Mesenchymal stem cell (in vitro differentiated cells and primary cell): ENCODE data around the gene PCIF1.
A peak's percentile ranks its signal among the peaks of the same experiment; 100 is the strongest.

Experiments
- DNase-seq: peaks from one replicate; pipeline ENCODE4 v3.0.0-alpha.2; 2013
- H2AFZ ChIP-seq: one replicate; pipeline ENCODE4 v1.6.1; 2013; ENCODE audit warnings: low read depth, mild to moderate bottlenecking, control low read depth, inconsistent platforms, low read length, moderate library complexity
- H2AK5ac ChIP-seq: 2 replicates; pipeline ENCODE4 v1.6.1; 2013; ENCODE audit warnings: low read length, moderate library complexity, mild to moderate bottlenecking, inconsistent platforms; ENCODE audit not compliant: severe bottlenecking
- H2BK120ac ChIP-seq: one replicate; pipeline ENCODE4 v1.6.1; 2013; ENCODE audit warnings: low read depth, mild to moderate bottlenecking, inconsistent platforms, low read length, moderate library complexity
- H2BK12ac ChIP-seq, 2 experiments: one replicate each; pipeline ENCODE4 v1.6.1; 2013; ENCODE audit warnings: inconsistent platforms in 2 of 2, low read length in 2 of 2, mild to moderate bottlenecking in 2 of 2, moderate library complexity in 2 of 2, control low read depth in 1 of 2
- H2BK15ac ChIP-seq: one replicate; pipeline ENCODE4 v1.6.1; 2013; ENCODE audit warnings: mild to moderate bottlenecking, low read depth, inconsistent platforms; ENCODE audit not compliant: poor library complexity, severe bottlenecking
- H2BK5ac ChIP-seq: 2 replicates; pipeline ENCODE4 v1.6.1; 2013; ENCODE audit warnings: low read depth, mild to moderate bottlenecking, low read length, control low read depth, inconsistent platforms; ENCODE audit not compliant: poor library complexity, severe bottlenecking
- H3K14ac ChIP-seq, 2 experiments: one replicate each; pipeline ENCODE4 v1.6.1; 2013; ENCODE audit warnings: inconsistent platforms in 2 of 2, low read length in 2 of 2, control low read depth in 1 of 2, mild to moderate bottlenecking in 1 of 2, moderate library complexity in 1 of 2
- H3K18ac ChIP-seq, 2 experiments: one replicate each; pipeline ENCODE4 v1.6.1; 2013; ENCODE audit warnings: inconsistent platforms in 2 of 2, low read length in 2 of 2, control low read depth in 1 of 2, low read depth in 1 of 2, mild to moderate bottlenecking in 1 of 2
- H3K23ac ChIP-seq, 2 experiments: one replicate each; pipeline ENCODE4 v1.6.1; 2013; ENCODE audit warnings: inconsistent platforms in 2 of 2, low read length in 2 of 2, mild to moderate bottlenecking in 2 of 2, moderate library complexity in 2 of 2, control low read depth in 1 of 2
- H3K27ac ChIP-seq: 2 replicates; pipeline ENCODE4 v1.5.1; 2013; ENCODE audit warnings: mild to moderate bottlenecking, moderate library complexity, low read length, control low read depth, inconsistent platforms; ENCODE audit not compliant: poor library complexity, severe bottlenecking
- H3K27me3 ChIP-seq, 2 experiments: 2 replicates each; pipeline versions ENCODE4 v1.6.1 to v1.7.0; 2013; ENCODE audit warnings: low read length in 2 of 2, mild to moderate bottlenecking in 2 of 2, moderate library complexity in 2 of 2, control low read depth in 1 of 2, inconsistent platforms in 1 of 2; ENCODE audit not compliant: control insufficient read depth in 1 of 2, insufficient read depth in 1 of 2
- H3K36me3 ChIP-seq, 2 experiments: 2 replicates each; pipeline versions ENCODE4 v1.6.1 to v1.7.0; 2013; ENCODE audit warnings: low read length in 2 of 2, control low read depth in 1 of 2, inconsistent platforms in 1 of 2, low read depth in 1 of 2, mild to moderate bottlenecking in 1 of 2; ENCODE audit not compliant: insufficient read depth in 2 of 2, control insufficient read depth in 1 of 2
- H3K4ac ChIP-seq, 2 experiments: one replicate each; pipeline ENCODE4 v1.6.1; 2013; ENCODE audit warnings: inconsistent platforms in 2 of 2, low read length in 2 of 2, mild to moderate bottlenecking in 2 of 2, moderate library complexity in 2 of 2, control low read depth in 1 of 2, low read depth in 1 of 2
- H3K4me1 ChIP-seq: 2 replicates; pipeline ENCODE4 v1.6.1; 2013; ENCODE audit warnings: low read depth, low read length, control low read depth; ENCODE audit not compliant: control insufficient read depth, insufficient read depth
- H3K4me2 ChIP-seq: 2 replicates; pipeline ENCODE4 v1.6.1; 2013; ENCODE audit warnings: low read length, mild to moderate bottlenecking, inconsistent platforms; ENCODE audit not compliant: poor library complexity, severe bottlenecking
- H3K4me3 ChIP-seq, 2 experiments: 2 replicates each; pipeline versions ENCODE4 v1.5.1 to v1.7.0; 2013; ENCODE audit warnings: low read length in 2 of 2, mild to moderate bottlenecking in 2 of 2, control low read depth in 1 of 2, low read depth in 1 of 2; ENCODE audit not compliant: insufficient read depth in 1 of 2
- H3K79me1 ChIP-seq: replicated peaks from 2 replicates; pipeline ENCODE4 v1.6.1; 2013; ENCODE audit warnings: mild to moderate bottlenecking, control low read depth, low read length, inconsistent platforms; ENCODE audit not compliant: poor library complexity, severe bottlenecking
- H3K9ac ChIP-seq: 2 replicates; pipeline ENCODE4 v1.7.0; 2013; ENCODE audit warnings: mild to moderate bottlenecking, low read length, moderate library complexity
- H3K9me3 ChIP-seq: 2 replicates; pipeline ENCODE4 v1.7.0; 2013; ENCODE audit warnings: mild to moderate bottlenecking, low read length; ENCODE audit not compliant: control insufficient read depth
- H4K8ac ChIP-seq: one replicate; pipeline ENCODE4 v1.6.1; 2013; ENCODE audit warnings: inconsistent platforms, mild to moderate bottlenecking, low read length, moderate library complexity
- H4K91ac ChIP-seq: one replicate; pipeline ENCODE4 v1.6.1; 2013; ENCODE audit warnings: mild to moderate bottlenecking, low read length, inconsistent platforms
- WGBS: methylation state at CpG from one replicate; pipeline ENCODE4 v1.1.7; 2013; ENCODE audit warnings: mixed read lengths; 5-methylcytosine and 5-hydroxymethylcytosine counted together

PCIF1 gene

GRCh38 chr20:45910670-45911485, 23.6 kb upstream of the PCIF1 start:
- Histone ChIP-seq H3K4ac (peak overlapping the region; percentile 33 to 68), H4K91ac (peak overlapping the region; percentile 63), H3K27ac (peak overlapping the region; percentile 78), H2AFZ (no peak overlapping the region), H2BK120ac (no peak overlapping the region), H3K9me3 (no peaks in the 10 kb centered on the region), H3K14ac (peak overlapping the region in 1 of 2 experiments; percentile 90), H3K36me3 (peaks cover 23 to 24% of the 10 kb centered on the region in 2 experiments), H3K9ac (peak overlapping the region; percentile 81), H2BK12ac (no peak overlapping the region), H3K79me1 (peaks cover 11% of the 10 kb centered on the region), H3K4me2 (peak overlapping the region; percentile 88), H2AK5ac (no peak overlapping the region), H2BK5ac (no peak overlapping the region), H3K4me3 (peak overlapping the region; percentile 72 to 75), H4K8ac (peak overlapping the region; percentile 87), H3K23ac (no peak overlapping the region), H2BK15ac (peak overlapping the region; percentile 61), H3K4me1 (peaks cover 19% of the 10 kb centered on the region), H3K18ac (peak overlapping the region; percentile 92 to 99), H3K27me3 (no peaks in the 10 kb centered on the region)
- WGBS: 7% methylated on average over 40 of the region's 43 CpGs
- peak; percentile 99 for DNase-seq

DNA sequence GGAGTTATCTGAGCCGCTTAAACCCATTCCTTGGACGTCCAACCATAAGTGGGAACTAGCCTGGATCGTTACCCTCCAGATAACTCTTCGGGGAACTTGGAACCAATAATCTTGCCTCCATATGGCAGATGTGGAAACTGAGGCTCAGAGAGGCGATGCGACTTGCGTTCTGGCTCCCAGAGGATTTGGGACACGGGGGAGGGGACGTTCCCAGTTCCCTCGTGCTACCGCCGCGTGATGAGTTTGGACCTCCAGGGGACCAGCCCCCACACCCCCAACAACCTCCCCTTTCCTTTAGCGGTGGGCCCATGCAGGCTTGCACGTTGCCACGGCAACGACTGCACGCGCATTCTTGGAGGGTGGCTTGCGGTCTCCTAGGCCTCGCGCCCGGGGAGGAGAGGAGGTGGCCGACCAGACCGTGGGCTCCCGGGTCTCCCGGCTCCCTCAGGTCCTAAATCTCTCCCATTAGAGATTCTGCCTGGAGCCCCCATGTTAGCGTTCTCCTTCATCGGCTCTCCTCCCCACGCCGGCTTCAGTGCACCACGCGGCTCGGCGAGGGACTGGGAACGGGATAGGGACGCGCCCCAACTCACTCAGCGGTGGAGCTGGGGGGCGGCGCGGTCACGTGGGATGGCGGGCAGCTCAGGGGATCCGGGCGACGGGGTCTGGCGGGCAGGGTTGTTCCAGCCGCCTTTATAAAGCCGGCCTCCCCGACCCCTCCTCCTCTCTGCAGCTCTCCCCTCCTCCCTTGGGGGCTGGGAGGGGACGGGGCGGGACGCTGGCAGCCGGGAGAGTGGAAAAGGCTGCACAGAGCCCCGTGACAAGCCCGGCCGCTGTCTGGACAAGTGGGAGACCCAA, 22.8 kb upstream of the PCIF1 start, which contains the start of gene PLTP:
PLTP (minus strand) TSS at position 670 of the 858 bp plus-strand sequence. CDS start 703 bp downstream, outside the sequence.
- Histone ChIP-seq H2AK5ac (peak within 1 kb of the TSS; percentile 83), H3K4ac (peak within 1 kb of the TSS; percentile 68 to 93), H2AFZ (peak within 1 kb of the TSS; percentile 61), H3K36me3 (peaks cover 19 to 20% of the 10 kb centered on the region in 2 experiments), H3K9ac (peak within 1 kb of the TSS; percentile 81), H3K27ac (peak within 1 kb of the TSS; percentile 78), H3K4me3 (peak within 1 kb of the TSS; percentile 72 to 75), H4K91ac (peak within 1 kb of the TSS; percentile 64), H2BK120ac (peak within 1 kb of the TSS; percentile 93), H3K79me1 (peaks cover 11% of the 10 kb centered on the region), H3K14ac (peak within 1 kb of the TSS in 1 of 2 experiments; percentile 90), H3K27me3 (no peaks in the 10 kb centered on the region), H2BK5ac (no peak within 1 kb of the TSS), H3K18ac (peak within 1 kb of the TSS; percentile 92 to 99), H3K23ac (peak within 1 kb of the TSS in 1 of 2 experiments; percentile 57), H3K9me3 (no peaks in the 10 kb centered on the region), H3K4me1 (peaks cover 19% of the 10 kb centered on the region), H2BK15ac (peak within 1 kb of the TSS; percentile 95), H4K8ac (peak within 1 kb of the TSS; percentile 92), H3K4me2 (peak within 1 kb of the TSS; percentile 88), H2BK12ac (peak within 1 kb of the TSS; percentile 52 to 60)
- WGBS: under 1% methylated on average over 41 of the region's 58 CpGs
- DNase-seq: peak; percentile 85

- peak overlapping the region; percentile 52 to 60 for H2BK12ac ChIP-seq
- H3K79me1 ChIP-seq: peaks cover 10% of the 10 kb centered on the region
- H2BK120ac ChIP-seq: peak overlapping the region; percentile 71
- peak overlapping the region; percentile 16 for H3K27ac ChIP-seq
- H3K4me1 ChIP-seq: peaks cover 19% of the 10 kb centered on the region
- peak overlapping the region; percentile 72 to 75 for H3K4me3 ChIP-seq
- peak overlapping the region; percentile 88 for H3K4me2 ChIP-seq
- peak overlapping the region in 1 of 2 experiments; percentile 43 for H3K23ac ChIP-seq
- H3K4ac ChIP-seq: peak overlapping the region; percentile 62 to 93
- peak overlapping the region; percentile 61 for H2AFZ ChIP-seq
- H4K91ac ChIP-seq: peak overlapping the region; percentile 64
- peaks cover 15 to 17% of the 10 kb centered on the region in 2 experiments for H3K36me3 ChIP-seq
- H4K8ac ChIP-seq: peak overlapping the region; percentile 92
- peak overlapping the region; percentile 81 for H3K9ac ChIP-seq
- no peak overlapping the region for H2BK5ac ChIP-seq
- no peak overlapping the region for H3K14ac ChIP-seq
- no peaks in the 10 kb centered on the region for H3K27me3 ChIP-seq
- peak overlapping the region; percentile 95 for H2BK15ac ChIP-seq
- no peaks in the 10 kb centered on the region for H3K9me3 ChIP-seq
- H2AK5ac ChIP-seq: peak overlapping the region; percentile 83
- peak overlapping the region; percentile 72 to 90 for H3K18ac ChIP-seq
- DNase-seq: no peak
- 26% methylated on average over 4 of the region's 4 CpGs for WGBS
These were observed 22.2 kb upstream of the PCIF1 start for GRCh38 chr20:45912344-45912682.
